Measurements from ENCODE around the gene MET. TPM values are rescaled to one million over a fixed set of nuclear protein-coding genes. Genes with fewer than 3 reads are reported as not detected.

MET gene
- total RNA-seq, 2 donors from 2014 or later: 2.5 to 7.3 TPM

- 96% methylated on average over 1 of the region's 1 CpG; no CpG with 5 or more reads in 1 of the 2 experiments for WGBS, 2 experiments (ENCODE audit: insufficient coverage in 1 of 2, insufficient read length in 1 of 2)
- H3K27me3 Mint-ChIP-seq (ENCODE audit: insufficient read depth): peaks cover 29% of the 10 kb centered on the region
- DNase-seq: no peak
- Histone ChIP-seq H3K9ac (ENCODE audit: extremely low read depth, low read length, poor library complexity, severe bottlenecking) (no peak overlapping the region), H3K9me3 (ENCODE audit: control insufficient read depth, low read length) (no peaks in the 10 kb centered on the region), H3K4me1 (ENCODE audit: control insufficient read depth, insufficient read depth, low read length) (no peaks in the 10 kb centered on the region), H3K4me3 (ENCODE audit: low read length) (no peak overlapping the region), H3K36me3 (ENCODE audit: control insufficient read depth, insufficient read depth, low read length) (no peaks in the 10 kb centered on the region), H3K27ac (ENCODE audit: low read depth, low read length) (no peak overlapping the region), H3K27me3 (ENCODE audit: control insufficient read depth, insufficient read depth, low read length, poor library complexity, severe bottlenecking) (peaks cover 15% of the 10 kb centered on the region)
- no peaks in the 10 kb centered on the region for H3K9me3 Mint-ChIP-seq
- no peak overlapping the region for H3K4me3 Mint-ChIP-seq
- H3K27ac Mint-ChIP-seq: no peak overlapping the region
- H3K36me3 Mint-ChIP-seq (ENCODE audit: low read depth): no peaks in the 10 kb centered on the region
- TF ChIP-seq CTCF (conservative IDR thresholded peaks at IDR 0.05): no peak
- H3K4me1 Mint-ChIP-seq: peaks cover 4% of the 10 kb centered on the region
Observed at GRCh38 chr7:116770941-116771340, 98.9 kb downstream of the MET start.

GRCh38 chr7:116771640-116772039 lies 99.6 kb downstream of the MET start:
- no peak for TF ChIP-seq CTCF (conservative IDR thresholded peaks at IDR 0.05)
- H3K9me3 ChIP-seq (ENCODE audit: control insufficient read depth, low read length): no peaks in the 10 kb centered on the region
- H3K4me3 Mint-ChIP-seq: no peak overlapping the region
- no peaks in the 10 kb centered on the region for H3K4me1 ChIP-seq (ENCODE audit: control insufficient read depth, insufficient read depth, low read length)
- peaks cover 33% of the 10 kb centered on the region for H3K27me3 Mint-ChIP-seq (ENCODE audit: insufficient read depth)
- H3K9me3 Mint-ChIP-seq: no peaks in the 10 kb centered on the region
- H3K4me1 Mint-ChIP-seq: peaks cover 4% of the 10 kb centered on the region
- H3K27ac Mint-ChIP-seq: no peak overlapping the region
- H3K9ac ChIP-seq (ENCODE audit: extremely low read depth, low read length, poor library complexity, severe bottlenecking): no peak overlapping the region
- H3K4me3 ChIP-seq (ENCODE audit: low read length): no peak overlapping the region
- no peaks in the 10 kb centered on the region for H3K36me3 ChIP-seq (ENCODE audit: control insufficient read depth, insufficient read depth, low read length)
- peaks cover 21% of the 10 kb centered on the region for H3K27me3 ChIP-seq (ENCODE audit: control insufficient read depth, insufficient read depth, low read length, poor library complexity, severe bottlenecking)
- no peaks in the 10 kb centered on the region for H3K36me3 Mint-ChIP-seq (ENCODE audit: low read depth)
- DNase-seq: no peak
- no peak overlapping the region for H3K27ac ChIP-seq (ENCODE audit: low read depth, low read length)
- 83 to 94% methylated on average over 6 of the region's 7 CpGs for WGBS, 2 experiments (ENCODE audit: insufficient coverage in 1 of 2, insufficient read length in 1 of 2)

DNA sequence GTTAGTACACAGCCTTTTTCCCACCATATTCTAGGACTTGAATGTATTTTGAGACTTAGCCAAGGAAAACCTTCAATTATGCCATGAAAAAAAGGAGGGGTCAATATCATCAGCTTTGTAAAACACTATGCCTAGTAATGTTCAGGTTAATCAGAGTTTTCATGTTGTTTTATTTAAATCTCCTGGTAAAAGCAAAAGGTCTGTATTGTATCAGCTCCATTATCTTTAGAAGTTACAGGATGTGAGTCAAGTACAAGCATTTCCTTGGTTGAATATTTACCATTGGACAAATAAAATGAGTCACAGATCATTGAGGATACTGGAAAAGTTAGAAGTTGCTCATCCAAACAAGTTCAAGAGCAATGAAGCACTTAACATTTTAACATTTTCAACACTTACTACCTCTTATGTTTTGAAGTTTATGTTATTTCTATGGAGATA lies 100.4 kb downstream of the MET start:
- H3K9ac ChIP-seq (ENCODE audit: extremely low read depth, low read length, poor library complexity, severe bottlenecking): no peak overlapping the region
- no peaks in the 10 kb centered on the region for H3K36me3 ChIP-seq (ENCODE audit: control insufficient read depth, insufficient read depth, low read length)
- H3K9me3 Mint-ChIP-seq: no peaks in the 10 kb centered on the region
- H3K4me1 ChIP-seq (ENCODE audit: control insufficient read depth, insufficient read depth, low read length): no peaks in the 10 kb centered on the region
- peaks cover 34% of the 10 kb centered on the region for H3K27me3 Mint-ChIP-seq (ENCODE audit: insufficient read depth)
- no peak overlapping the region for H3K27ac Mint-ChIP-seq
- no peak for TF ChIP-seq CTCF (conservative IDR thresholded peaks at IDR 0.05)
- H3K27ac ChIP-seq (ENCODE audit: low read depth, low read length): no peak overlapping the region
- peaks cover 21% of the 10 kb centered on the region for H3K27me3 ChIP-seq (ENCODE audit: control insufficient read depth, insufficient read depth, low read length, poor library complexity, severe bottlenecking)
- no peak for DNase-seq
- H3K4me3 Mint-ChIP-seq: no peak overlapping the region
- H3K4me3 ChIP-seq (ENCODE audit: low read length): no peak overlapping the region
- no peaks in the 10 kb centered on the region for H3K36me3 Mint-ChIP-seq (ENCODE audit: low read depth)
- H3K9me3 ChIP-seq (ENCODE audit: control insufficient read depth, low read length): no peaks in the 10 kb centered on the region
- peaks cover 4% of the 10 kb centered on the region for H3K4me1 Mint-ChIP-seq
